ENCODE results near the gene IYD.
A peak's percentile ranks its signal among the peaks of the same experiment; 100 is the strongest.

Gene IYD

DNA sequence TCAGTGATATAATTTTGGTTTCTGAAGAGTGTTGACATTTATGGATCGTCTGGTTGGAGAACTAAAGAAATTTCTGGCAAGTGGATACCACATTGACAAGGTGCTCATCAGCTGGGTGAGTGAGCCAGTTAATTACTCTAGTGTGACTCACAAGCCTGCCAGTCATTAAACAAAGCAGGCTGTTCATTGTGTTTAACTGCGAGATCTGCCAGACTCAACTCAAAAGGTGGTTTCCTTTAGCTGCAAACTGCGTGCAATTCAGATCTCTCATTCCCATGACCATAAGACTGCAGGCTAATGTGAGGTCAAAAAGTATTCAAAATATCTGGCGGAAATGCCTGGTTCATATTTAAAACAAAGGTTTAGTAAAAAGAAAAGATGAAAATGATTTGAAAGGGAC is 32.5 kb upstream of the IYD start:
- no peak overlapping the region for H3K4me3 ChIP-seq (ENCODE audit: low read length)
- TF ChIP-seq, protein P1, sequence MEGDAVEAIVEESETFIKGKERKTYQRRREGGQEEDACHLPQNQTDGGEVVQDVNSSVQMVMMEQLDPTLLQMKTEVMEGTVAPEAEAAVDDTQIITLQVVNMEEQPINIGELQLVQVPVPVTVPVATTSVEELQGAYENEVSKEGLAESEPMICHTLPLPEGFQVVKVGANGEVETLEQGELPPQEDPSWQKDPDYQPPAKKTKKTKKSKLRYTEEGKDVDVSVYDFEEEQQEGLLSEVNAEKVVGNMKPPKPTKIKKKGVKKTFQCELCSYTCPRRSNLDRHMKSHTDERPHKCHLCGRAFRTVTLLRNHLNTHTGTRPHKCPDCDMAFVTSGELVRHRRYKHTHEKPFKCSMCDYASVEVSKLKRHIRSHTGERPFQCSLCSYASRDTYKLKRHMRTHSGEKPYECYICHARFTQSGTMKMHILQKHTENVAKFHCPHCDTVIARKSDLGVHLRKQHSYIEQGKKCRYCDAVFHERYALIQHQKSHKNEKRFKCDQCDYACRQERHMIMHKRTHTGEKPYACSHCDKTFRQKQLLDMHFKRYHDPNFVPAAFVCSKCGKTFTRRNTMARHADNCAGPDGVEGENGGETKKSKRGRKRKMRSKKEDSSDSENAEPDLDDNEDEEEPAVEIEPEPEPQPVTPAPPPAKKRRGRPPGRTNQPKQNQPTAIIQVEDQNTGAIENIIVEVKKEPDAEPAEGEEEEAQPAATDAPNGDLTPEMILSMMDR (conservative IDR thresholded peaks at IDR 0.05; ENCODE audit: low read depth, low read length) = no peak
- DNase-seq (ENCODE audit: low read depth) = peak; percentile 83

DNA sequence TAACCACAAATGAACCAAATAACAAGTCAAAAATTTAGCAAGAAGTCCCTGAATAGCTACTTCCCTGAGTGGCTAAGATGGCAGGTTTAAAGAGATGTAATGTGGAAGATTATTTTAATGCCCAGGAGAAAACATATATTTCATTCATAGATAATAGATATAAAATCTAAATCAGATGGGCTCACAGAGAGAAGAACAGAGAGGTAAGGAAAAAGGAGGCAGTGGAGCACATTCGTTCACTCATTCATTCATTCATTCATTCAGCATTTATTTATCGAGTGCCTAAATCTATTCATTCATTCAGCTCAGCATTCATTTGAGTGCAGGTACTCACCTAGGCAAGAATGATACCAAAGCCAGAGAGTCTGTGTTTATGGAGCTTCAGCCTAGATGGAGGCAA is 32.1 kb upstream of the IYD start:
- DNase-seq (ENCODE audit: low read depth) = no peak
- TF ChIP-seq, protein P1 (conservative IDR thresholded peaks at IDR 0.05; ENCODE audit: low read depth, low read length) = no peak
- no peak overlapping the region for H3K4me3 ChIP-seq (ENCODE audit: low read length)

DNA sequence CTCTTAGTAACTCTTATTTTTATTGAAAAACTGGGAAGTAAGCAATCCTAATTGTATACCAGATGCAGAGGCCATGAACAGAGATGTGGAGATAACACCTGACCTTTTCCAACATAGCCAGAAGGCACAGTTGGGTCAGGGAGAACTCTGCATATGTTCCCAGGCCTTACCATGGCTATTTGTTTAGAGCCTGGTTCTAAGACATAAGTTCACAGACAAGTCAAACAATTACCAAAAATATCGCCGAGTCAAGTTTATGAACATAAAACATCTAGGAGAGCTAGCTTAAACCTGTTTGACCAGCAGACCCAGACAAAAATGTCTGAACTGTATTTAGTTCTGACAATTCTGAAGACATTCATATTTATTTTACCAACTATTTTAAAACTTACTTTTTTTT is 26.7 kb upstream of the IYD start:
- TF ChIP-seq, protein P1 (conservative IDR thresholded peaks at IDR 0.05; ENCODE audit: low read depth, low read length) = no peak
- no peak overlapping the region for H3K4me3 ChIP-seq (ENCODE audit: low read length)
- DNase-seq (ENCODE audit: low read depth) = no peak

DNA sequence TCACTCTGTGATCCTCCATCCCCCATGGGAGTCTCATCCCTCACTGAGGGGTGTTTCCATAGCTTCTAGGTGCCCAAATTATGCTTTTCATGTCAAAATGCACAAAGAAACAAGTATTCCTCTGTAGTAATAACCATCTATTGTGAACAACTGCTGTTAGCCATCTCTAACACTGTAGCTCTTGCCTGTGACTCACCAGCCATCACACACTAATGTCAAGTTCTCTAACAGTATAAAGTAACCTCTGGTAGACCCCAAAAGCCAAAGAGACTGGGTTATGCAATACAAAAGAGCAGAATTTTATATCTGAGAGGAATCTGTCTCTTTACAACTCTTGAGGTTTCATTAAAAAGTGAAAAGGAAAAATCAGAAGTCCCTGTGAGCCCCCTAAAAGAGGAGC is 25.4 kb upstream of the IYD start:
- peak; percentile 29 for DNase-seq (ENCODE audit: low read depth)
- H3K4me3 ChIP-seq (ENCODE audit: low read length) = no peak overlapping the region
- TF ChIP-seq, protein P1 (conservative IDR thresholded peaks at IDR 0.05; ENCODE audit: low read depth, low read length) = no peak

DNA sequence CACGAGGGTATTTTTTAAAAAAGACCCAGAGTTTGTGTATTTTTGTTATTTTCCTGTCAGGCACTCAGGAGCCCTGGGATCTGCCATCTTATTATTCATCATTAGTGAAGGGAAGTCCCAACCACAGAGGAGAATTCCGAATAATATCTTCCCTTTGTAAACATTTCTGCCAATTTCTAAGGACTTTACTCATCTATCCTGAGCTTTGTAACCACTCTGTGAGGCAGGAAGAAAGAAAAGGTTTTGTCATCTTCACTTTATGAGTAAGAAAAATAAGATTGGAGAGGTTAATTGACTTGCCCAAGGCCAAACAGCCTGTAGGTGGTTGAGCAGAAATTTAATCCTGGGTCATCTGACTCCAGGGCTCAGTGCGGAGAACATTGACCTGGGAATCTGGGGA is 23.0 kb upstream of the IYD start:
- H3K4me3 ChIP-seq (ENCODE audit: low read length) = no peak overlapping the region
- TF ChIP-seq, protein P1 (conservative IDR thresholded peaks at IDR 0.05; ENCODE audit: low read depth, low read length) = no peak
- no peak for DNase-seq (ENCODE audit: low read depth)

DNA sequence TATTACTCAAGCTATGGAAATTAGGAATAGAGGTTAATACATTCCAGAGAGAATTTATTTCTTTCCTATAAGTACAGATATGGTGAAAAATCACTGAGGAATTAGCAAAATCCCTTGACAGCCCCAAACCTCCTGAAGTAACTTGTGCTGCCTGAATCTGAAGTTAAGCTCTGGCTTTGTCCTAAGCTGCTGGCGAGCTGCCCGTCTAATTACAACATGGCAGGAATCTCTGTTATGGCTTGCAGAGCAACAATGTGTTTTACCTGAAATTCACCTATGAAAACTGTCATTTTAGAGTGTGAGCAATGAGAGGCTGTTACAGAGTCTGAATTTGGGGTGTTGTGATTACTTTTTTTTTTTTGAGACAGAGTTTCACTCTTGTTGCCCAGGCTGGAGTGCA is 22.5 kb upstream of the IYD start:
- H3K4me3 ChIP-seq (ENCODE audit: low read length) = no peak overlapping the region

DNA sequence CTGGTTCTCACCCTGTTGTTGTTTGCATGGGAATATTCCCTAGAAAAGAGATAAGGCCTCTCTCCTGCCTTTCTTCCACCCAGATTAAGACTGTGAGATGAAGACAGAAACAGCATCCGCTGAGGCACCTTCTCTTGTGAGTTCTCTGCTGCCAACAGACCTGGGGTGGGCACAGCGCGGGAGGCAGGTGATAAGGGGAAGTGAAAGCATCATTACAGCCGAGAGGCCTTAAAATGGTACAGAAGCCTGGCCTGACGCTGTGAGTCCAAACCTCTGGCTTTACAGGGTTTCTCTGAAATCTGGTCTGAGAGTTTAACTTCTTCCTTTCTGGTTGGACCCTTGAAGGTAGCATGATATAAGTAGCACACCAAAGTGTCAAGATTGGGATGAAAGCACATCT is 21.0 kb upstream of the IYD start:
- H3K4me3 ChIP-seq (ENCODE audit: low read length) = no peak overlapping the region

More for the DNA sequence above, 22.5 kb upstream of the IYD start:
- TF ChIP-seq, protein P1 (conservative IDR thresholded peaks at IDR 0.05; ENCODE audit: low read depth, low read length) = no peak
- DNase-seq (ENCODE audit: low read depth) = peak; percentile 91

More for the DNA sequence above, 21.0 kb upstream of the IYD start:
- TF ChIP-seq, protein P1 (conservative IDR thresholded peaks at IDR 0.05; ENCODE audit: low read depth, low read length) = no peak
- DNase-seq (ENCODE audit: low read depth) = no peak
